ENCODE data around the gene CTDSP2.

Gene CTDSP2

DNA sequence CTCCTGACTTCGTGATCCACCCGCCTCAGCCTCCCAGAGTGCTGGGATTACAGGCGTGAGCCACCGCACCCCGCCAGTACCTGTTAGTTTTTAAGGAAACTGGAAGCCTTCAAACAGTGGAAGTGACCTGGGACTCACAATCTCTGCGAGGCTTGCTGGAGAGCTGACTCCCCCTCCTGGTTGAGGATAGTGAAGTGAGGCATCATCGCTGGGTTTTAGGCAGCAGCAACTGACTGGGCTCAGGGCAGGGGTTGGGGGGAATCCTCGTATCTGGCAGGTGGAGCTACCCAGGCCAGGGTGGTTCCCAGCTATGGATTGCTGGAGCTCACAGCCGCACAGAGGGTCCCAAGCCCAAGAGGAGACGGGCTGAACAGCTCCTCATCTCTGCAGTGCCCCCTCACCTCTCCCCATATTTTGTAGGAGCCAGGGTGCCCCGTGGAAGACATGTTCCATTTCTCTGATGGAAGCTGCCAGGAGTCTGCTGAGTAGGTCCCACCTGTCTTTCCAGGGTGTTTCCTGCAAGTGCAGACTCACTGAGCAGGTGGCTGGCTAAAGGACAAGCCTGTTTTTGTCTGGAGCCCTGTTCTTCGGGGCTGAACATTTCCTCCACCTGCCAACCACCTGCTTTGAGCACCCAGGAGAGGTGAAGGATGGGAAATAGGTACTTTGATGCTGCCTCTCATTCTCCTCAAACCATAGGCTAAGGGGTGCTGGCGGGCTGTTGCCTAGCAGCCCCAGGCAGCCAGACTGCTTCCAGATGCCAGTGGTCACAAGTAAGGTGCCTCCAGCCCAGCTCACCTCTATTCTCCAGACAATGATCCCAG, 31.1 kb downstream of the CTDSP2 start:
- no peak for DNase-seq (ENCODE audit: low spot score)

DNA sequence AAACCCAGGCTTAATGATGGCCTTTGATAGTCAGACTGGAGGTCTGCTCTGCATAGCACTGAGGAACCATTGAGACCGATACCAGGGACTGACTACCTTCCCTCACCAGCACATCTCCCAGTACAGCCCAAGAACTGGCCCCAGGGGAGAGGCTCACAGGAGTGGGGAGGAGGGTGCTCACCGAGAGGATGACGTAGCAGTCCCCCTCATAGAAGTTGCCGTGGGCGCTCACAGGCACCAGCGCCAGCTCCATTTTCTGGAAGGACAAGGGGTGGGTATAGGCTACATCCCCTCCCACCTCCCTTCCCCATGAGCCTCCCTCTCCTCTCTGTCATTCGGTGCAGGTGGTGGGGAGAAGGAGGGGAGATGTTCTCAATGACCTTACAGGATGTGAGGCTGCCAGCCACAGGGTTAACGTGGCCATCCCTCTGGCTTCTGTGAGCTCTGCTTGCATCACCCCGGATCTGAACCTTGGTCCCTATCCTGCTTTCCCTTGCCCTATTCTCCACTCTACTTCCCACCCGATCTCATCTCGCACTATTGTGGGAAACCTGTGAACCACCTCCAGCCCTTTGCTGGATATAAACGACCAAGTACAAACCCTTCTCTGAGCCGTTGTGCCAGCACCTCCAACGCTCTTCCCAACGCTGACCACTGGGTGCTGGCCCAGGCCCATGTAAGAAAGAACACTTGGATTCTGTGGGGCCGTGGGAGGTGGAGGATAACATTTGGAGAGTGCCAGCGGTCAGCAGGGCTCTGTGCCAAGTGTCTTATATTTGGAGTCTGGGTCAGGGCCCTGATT, 32.4 kb downstream of the CTDSP2 start:
- no peak for DNase-seq (ENCODE audit: low spot score)

- no peak for DNase-seq (ENCODE audit: low spot score)
Observed at GRCh38 chr12:57813111-57813970, 33.2 kb downstream of the CTDSP2 start.

DNA sequence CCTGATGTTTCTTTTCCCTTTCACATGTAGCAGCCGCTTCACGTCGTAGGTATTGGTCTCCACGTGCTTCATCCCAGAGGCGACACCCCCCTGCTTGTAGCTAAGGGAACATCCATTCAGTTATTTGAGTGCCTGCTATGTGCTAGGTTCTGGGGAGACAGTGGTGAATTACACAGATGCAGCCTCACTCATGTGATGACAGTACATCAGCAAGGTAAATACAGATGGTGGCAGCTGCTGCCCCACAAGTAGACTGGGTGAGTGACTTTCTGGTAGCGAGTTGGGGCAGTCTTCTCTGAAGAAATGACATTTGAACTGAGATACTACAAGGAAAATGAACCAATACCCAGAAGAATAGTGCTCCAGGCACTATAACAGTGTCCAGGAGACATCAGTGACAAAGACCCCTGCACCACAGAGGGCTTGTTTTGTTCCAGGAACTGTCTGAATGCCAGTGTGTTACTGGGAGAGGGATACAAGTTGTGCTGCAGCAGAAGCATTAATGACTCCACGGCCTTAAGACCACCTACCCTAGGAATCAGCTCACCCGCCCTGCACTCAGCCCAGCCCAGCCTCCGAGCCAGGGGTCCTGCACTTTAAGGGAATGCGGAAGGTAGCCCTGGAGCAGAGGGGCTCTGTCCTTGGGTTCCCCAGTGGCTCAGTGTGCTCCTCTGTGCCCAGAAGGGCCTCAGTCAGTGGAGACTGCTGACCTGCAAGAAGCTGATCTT, 35.3 kb downstream of the CTDSP2 start:
- no peak for DNase-seq (ENCODE audit: low spot score)

- DNase-seq (ENCODE audit: low spot score), result no peak
Observed at GRCh38 chr12:57810450-57810849, 36.1 kb downstream of the CTDSP2 start.

GRCh38 chr12:57809425-57809824, 37.1 kb downstream of the CTDSP2 start:
- DNase-seq (ENCODE audit: low spot score), result no peak

GRCh38 chr12:57808351-57808750, 38.2 kb downstream of the CTDSP2 start:
- no peak for DNase-seq (ENCODE audit: low spot score)

DNA sequence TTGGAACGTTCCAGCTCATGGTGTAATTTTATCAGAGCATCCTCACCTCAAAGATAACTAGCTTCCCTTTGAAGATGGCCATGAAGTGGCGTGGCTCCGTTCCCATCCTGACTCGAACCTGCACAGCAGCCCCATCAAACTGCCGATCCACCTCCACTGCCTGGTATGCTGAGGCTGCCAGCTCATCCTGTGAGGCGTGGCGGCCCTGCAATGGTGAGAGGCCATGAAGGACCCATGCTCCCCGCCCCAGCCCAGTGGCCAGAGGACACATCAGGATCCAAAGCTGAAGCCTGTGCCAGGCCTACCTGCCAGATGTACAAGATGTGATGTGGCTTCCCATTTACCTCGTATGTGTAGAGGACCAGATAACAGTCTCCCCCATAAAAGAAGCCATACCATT, 39.2 kb downstream of the CTDSP2 start:
- DNase-seq (ENCODE audit: low spot score), result no peak

DNA sequence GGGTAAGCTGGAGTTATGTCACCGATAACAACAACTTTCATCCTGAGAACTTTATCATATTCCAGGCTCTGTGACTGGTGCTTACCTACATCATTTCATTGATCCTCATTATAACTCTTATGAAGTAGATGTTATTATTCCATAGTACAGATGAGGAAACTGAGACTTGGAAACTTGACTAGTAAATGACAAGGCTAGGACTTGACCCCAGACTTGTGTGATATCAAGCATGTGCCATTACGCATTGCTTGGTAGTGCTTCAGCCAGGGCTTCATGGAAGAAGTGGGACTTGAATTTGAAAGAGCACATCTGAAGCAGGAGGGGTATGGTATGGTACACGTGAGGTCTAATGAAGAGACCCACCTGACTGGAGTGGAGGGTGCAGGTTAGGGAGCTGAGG, 39.9 kb downstream of the CTDSP2 start:
- no peak for DNase-seq (ENCODE audit: low spot score)

- DNase-seq (ENCODE audit: low spot score), result no peak
Observed at GRCh38 chr12:57803319-57803893, 43.1 kb downstream of the CTDSP2 start.

DNA sequence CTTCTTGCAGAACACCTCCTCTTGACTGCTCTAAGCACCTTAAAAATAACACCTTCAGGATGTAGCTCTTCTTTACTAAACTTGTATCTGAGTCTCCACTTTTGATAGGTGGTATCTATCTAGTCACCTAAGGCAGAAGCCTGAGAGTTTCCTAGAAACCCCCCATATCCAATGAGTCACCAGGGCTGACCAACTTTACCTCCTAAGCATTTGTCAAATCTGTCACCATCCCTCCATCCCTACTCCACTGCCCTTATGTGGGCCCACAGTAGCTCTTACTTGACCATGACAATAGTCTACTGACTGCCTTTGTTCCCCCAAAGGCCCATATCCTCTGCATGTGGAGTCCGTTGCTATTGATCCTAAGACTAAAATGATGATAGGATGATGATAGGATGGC, 43.9 kb downstream of the CTDSP2 start:
- DNase-seq (ENCODE audit: low spot score), result no peak

- no peak for DNase-seq (ENCODE audit: low spot score)
Observed at GRCh38 chr12:57800965-57801364, 45.6 kb downstream of the CTDSP2 start.

GRCh38 chr12:57797933-57798332, 48.6 kb downstream of the CTDSP2 start:
- DNase-seq (ENCODE audit: low spot score), result no peak

- no peak for DNase-seq (ENCODE audit: low spot score)
Observed at GRCh38 chr12:57796996-57797395, 49.5 kb downstream of the CTDSP2 start.

DNA sequence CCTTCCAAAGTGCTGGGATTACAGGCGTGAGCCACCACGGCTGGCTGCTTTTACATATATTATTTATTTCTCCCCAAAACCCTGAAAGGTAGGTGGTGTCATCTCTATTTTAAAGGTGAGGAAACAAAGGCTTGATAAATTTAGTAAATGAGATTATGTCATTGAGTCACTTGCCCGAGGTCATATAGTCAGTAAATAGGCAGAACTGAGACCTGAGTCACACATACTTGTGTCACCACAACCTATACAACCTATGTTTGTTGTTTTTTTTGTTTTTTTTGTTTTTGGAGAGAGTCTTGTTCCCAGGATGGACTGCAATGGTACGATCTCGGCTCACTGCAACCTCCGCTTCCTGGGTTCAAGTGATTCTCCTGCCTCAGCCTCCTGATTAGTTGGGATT, 51.2 kb downstream of the CTDSP2 start:
- DNase-seq (ENCODE audit: low spot score), result no peak

- DNase-seq (ENCODE audit: low spot score), result no peak
Observed at GRCh38 chr12:57793920-57794319, 52.6 kb downstream of the CTDSP2 start.

DNA sequence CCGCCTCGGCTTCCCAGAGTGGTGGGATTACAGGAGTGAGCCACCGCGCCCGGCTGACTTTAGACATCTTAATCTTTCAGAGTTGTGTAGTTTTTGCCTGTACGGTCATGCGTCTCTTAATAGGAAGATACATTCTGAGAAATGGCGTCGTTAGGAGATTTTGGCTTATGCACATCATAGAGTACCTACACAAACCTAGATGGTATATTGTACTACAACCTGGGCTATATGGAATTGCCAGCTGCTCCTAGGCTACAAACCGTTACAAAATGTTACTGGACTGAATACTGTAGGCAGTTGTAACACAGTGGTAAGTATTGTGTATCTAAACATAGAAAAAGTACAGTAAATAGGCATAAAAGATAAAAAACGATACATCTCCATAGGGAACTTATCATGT, 62.7 kb downstream of the CTDSP2 start:
- DNase-seq (ENCODE audit: low spot score), result no peak

GRCh38 chr12:57783466-57783801, 63.1 kb downstream of the CTDSP2 start:
- no peak for DNase-seq (ENCODE audit: low spot score)

DNA sequence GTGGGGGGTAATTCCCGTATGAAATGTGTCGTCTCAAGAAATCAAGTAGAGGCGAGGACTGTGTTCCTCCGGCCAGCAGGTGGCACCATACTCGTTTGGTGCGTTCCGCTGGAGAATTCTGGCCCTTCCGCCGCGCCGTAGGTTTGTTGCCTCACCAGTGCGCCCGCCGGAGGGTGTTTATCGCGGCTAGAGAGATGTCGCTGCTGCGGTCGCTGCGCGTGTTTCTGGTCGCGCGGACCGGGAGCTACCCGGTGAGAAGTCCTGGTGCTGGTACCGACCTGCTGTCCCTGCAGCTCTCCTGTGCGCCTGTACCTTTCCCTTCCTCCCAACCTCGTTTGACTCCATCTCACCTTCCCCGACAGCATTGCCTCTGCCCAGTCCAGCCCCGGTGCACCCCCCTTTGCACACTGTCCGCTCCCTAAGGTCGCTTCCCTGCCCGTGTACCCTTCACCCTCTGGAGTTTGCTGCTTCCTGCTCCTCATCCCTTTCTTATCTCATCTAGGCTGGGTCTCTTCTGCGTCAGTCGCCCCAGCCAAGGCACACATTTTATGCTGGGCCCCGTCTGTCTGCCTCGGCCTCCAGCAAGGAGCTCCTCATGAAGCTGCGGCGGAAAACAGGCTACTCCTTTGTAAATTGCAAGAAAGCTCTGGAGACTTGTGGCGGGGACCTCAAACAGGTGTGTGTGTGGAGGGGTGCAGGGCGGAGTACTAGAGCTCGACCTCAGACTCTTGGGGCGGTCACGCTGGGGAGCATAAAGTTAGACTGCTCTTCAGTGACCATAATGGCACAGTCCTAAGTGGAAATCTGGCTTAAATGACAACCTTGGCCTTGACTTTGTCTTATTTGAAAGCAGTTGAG, 63.7 kb downstream of the CTDSP2 start, which contains the start of gene TSFM:
Gene TSFM, plus strand, starts transcription at position 180 of the 858 bp plus-strand sequence. Its CDS starts 15 bp downstream, at position 195.
- DNase-seq (ENCODE audit: low spot score), result peak; percentile 94

DNA sequence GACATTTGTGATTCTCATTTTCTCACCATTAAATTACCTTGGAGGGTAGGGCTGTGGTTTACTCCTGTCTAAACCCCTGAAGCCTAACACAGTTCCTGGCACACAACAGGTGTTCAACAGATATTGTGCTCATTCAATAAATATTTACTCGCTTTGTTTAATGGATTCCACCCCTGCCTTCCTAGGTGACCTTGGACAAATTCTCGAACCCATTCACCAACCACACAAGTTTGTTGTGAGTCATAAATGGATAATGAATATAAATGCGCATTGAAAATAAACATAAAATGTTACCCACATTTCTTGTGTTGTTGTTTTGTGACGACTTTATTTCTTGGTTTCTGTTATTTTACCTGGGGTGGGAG, 64.3 kb downstream of the CTDSP2 start:
- no peak for DNase-seq (ENCODE audit: low spot score)
